Stimulated activated naive CD8-positive, alpha-beta T cell treated with anti-CD3 and anti-CD28 coated beads, Interleukin-15, Interleukin-2, amounts not matched to agents 100 ng/mL and 50 ng/mL, for 24 hours (primary cell): Measurements from ENCODE around the gene DNASE1L2.

Source experiments
- H3K27ac Mint-ChIP-seq: one replicate; pipeline ENCODE4 v1.8.0; 2021; ENCODE audit warnings: mild to moderate bottlenecking, mixed read lengths
- H3K27me3 Mint-ChIP-seq: one replicate; pipeline ENCODE4 v1.8.0; 2021; ENCODE audit warnings: mixed read lengths
- H3K36me3 Mint-ChIP-seq: one replicate; pipeline ENCODE4 v1.8.0; 2021; ENCODE audit warnings: low read depth, mixed read lengths
- H3K4me1 Mint-ChIP-seq: one replicate; pipeline ENCODE4 v1.8.0; 2021; ENCODE audit warnings: low read depth, mixed read lengths
- H3K4me3 Mint-ChIP-seq: one replicate; pipeline ENCODE4 v1.8.0; 2021; ENCODE audit warnings: mild to moderate bottlenecking, mixed read lengths
- H3K9me3 Mint-ChIP-seq: one replicate; pipeline ENCODE4 v1.8.0; 2021; ENCODE audit warnings: mixed read lengths

The DNASE1L2 gene, protein sequence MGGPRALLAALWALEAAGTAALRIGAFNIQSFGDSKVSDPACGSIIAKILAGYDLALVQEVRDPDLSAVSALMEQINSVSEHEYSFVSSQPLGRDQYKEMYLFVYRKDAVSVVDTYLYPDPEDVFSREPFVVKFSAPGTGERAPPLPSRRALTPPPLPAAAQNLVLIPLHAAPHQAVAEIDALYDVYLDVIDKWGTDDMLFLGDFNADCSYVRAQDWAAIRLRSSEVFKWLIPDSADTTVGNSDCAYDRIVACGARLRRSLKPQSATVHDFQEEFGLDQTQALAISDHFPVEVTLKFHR

DNA sequence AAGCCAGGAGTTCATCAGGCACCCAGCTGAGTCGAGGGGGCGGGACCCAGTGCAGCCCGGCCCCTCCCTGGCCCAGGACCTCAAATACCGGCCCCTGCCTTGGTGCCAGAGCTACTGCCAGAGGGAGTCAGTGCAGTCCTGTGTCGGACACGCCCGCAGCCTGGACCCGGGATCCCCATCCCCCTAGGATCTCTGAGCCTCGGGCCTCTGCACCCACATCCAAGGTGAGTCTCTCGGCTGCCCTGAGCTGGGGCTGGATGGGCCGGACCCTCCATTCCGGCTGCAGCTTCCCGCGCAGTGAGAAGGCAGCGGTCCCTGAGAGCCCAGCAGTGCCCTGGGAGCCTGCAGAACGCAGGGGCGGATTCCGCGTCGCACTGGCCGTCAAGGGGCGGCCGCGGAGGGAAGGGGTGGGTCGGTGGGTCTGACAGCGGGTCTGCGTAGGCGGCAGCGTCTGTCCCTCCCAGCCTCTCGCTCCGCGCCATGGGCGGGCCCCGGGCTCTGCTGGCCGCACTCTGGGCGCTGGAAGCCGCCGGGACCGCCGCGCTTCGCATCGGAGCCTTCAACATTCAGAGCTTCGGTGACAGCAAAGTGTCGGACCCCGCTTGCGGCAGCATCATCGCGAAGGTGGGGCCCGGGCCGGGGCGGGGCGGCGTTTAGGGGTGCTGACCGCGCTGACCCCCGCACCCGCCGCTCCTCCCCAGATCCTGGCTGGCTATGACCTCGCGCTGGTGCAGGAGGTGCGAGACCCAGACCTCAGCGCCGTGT, at the start of gene DNASE1L2:
Gene DNASE1L2, plus strand, starts transcription at position 108 of the 765 bp plus-strand sequence. Its CDS starts 373 bp downstream, at position 481.
- Mint-ChIP-seq H3K27ac (no peak within 1 kb of the TSS), H3K4me3 (no peak within 1 kb of the TSS), H3K27me3 (peaks cover 2% of the 10 kb centered on the region), H3K4me1 (no peaks in the 10 kb centered on the region), H3K36me3 (peaks cover 4% of the 10 kb centered on the region), H3K9me3 (no peaks in the 10 kb centered on the region)

DNA sequence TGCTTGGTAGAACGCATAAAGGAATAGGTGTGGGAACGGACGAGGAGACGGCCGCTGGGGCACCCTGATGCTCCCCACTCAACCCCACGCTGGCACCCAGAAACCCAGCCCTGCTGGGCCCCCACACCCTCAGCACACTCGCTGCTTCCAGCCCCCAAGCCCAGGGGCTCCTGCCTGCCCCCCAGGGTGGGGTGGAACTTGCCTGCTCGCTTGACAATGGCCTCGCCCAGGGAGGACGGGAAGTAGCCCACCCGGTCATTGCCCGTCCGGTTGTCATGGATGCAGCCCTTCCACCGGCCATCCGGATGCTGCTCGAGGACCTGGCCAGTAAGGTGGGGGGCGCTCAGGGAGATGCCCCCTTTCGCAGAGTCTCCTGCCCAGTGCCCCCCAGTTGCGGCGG, 49.7 kb upstream of the DNASE1L2 start:
- Mint-ChIP-seq H3K4me3 (no peak overlapping the region), H3K36me3 (no peaks in the 10 kb centered on the region), H3K4me1 (no peaks in the 10 kb centered on the region), H3K9me3 (no peaks in the 10 kb centered on the region), H3K27me3 (no peaks in the 10 kb centered on the region), H3K27ac (no peak overlapping the region)

DNA sequence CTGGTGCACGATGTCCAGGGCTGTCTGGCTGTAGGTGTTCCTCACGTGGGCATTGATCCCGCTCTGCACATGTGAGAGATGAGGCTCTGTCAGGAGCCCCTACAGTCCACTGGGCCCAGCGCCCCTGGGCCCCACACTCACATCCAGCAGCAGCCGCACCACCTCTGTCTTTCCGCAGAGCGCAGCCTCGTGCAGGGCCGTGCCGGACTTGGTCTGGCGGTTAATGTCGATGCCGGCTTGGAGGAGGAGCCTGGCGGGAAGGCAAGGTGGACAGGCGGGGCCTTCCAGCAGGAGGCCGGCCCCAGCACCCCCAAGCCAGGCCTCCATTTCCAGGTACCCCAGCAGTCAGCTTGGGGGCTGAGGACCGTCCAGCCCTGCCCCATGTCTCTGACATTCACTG, 49.0 kb upstream of the DNASE1L2 start:
- Mint-ChIP-seq H3K9me3 (no peaks in the 10 kb centered on the region), H3K27me3 (no peaks in the 10 kb centered on the region), H3K4me3 (no peak overlapping the region), H3K27ac (no peak overlapping the region), H3K4me1 (no peaks in the 10 kb centered on the region), H3K36me3 (no peaks in the 10 kb centered on the region)

DNA sequence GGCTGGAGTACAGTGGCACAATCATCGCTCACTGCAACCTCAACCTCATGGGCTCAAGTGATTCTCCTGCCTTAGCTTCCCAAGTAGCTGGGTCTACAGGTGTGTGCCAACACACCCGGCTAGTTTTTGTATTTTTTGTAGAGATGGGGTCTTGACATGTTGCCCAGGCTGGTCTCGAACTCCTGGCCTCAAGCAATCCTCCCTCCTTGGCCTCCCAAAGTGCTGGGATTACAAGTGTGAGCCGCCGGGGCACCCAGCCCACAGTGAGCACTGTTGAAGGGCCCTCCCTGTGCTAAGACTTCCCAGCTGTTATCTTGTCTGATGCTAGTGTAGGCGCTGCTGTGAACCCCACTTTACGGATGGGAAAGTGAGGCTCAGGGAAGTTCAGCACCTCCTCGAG, 47.8 kb upstream of the DNASE1L2 start:
- no peak overlapping the region for H3K4me3 Mint-ChIP-seq
- no peak overlapping the region for H3K27ac Mint-ChIP-seq
- no peaks in the 10 kb centered on the region for H3K36me3 Mint-ChIP-seq
- H3K9me3 Mint-ChIP-seq: no peaks in the 10 kb centered on the region
- no peaks in the 10 kb centered on the region for H3K27me3 Mint-ChIP-seq
- no peaks in the 10 kb centered on the region for H3K4me1 Mint-ChIP-seq

DNA sequence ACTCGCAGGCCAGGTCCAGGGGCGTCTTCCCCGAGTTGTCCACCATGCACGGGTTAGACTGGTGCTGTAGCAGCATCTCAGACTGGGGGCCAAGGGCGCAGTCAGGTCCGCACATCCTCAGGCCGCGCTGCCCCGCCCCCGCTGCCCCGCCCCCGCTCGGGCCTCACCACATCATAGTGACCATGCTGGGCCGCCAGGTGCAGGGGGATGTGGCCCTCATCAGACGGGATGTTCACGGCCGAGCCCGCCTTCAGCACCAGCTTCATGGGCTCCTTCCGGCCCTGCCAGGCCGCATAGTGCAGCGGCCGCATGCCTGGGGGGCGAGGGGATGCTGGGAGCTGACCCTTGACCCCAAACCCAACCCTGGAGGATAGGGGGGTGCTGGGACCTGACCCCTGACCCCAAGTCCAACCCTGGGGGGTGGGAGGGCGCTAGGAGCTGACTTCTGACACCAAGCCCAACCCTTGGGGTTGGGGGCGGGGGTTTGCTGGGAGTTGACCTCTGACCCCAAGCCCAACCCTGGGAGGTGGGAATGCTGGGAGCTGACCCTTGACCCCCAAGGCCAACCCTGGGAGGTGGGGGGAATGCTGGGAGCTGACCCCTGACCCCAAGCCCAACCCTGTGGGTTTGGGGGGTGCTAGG, 46.9 kb upstream of the DNASE1L2 start:
- H3K9me3 Mint-ChIP-seq: no peaks in the 10 kb centered on the region
- no peak overlapping the region for H3K4me3 Mint-ChIP-seq
- no peak overlapping the region for H3K27ac Mint-ChIP-seq
- H3K36me3 Mint-ChIP-seq: no peaks in the 10 kb centered on the region
- no peaks in the 10 kb centered on the region for H3K27me3 Mint-ChIP-seq
- no peaks in the 10 kb centered on the region for H3K4me1 Mint-ChIP-seq

DNA sequence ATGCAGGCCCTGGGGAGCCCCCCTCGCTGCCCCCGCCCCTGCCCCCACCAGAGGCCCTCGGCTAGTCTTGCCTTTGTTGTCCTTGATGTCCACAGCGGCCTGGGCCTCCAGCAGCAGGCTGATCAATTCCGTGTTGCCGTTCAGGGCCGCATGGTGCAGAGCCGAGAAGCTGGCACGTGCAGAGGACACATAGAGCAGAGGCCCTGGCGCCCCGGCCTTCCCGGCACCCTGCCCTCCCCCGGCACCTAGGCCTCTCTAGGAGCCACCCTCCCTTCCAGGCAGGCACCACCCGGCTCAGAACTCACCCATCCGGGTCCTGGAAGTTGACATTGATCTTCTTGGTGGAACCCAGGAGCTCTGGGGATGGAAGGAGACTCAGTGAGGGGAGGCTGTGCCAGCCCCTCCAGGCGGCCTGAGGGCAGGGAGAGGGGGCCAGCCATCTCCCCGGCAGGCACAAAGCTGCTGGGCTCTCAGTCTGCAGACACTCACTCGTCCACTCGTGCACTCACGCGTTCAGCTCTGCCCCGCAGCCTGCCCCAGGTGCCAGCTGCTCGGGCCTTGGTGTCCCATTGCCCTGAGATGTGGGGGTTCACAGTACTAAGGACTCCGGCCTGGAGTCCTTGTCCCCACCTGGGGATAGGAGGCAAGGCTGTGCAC, 46.1 kb upstream of the DNASE1L2 start:
- Mint-ChIP-seq H3K36me3 (no peaks in the 10 kb centered on the region), H3K9me3 (no peaks in the 10 kb centered on the region), H3K27ac (no peak overlapping the region), H3K4me3 (no peak overlapping the region), H3K4me1 (peaks cover 3% of the 10 kb centered on the region), H3K27me3 (peaks cover 5% of the 10 kb centered on the region)

DNA sequence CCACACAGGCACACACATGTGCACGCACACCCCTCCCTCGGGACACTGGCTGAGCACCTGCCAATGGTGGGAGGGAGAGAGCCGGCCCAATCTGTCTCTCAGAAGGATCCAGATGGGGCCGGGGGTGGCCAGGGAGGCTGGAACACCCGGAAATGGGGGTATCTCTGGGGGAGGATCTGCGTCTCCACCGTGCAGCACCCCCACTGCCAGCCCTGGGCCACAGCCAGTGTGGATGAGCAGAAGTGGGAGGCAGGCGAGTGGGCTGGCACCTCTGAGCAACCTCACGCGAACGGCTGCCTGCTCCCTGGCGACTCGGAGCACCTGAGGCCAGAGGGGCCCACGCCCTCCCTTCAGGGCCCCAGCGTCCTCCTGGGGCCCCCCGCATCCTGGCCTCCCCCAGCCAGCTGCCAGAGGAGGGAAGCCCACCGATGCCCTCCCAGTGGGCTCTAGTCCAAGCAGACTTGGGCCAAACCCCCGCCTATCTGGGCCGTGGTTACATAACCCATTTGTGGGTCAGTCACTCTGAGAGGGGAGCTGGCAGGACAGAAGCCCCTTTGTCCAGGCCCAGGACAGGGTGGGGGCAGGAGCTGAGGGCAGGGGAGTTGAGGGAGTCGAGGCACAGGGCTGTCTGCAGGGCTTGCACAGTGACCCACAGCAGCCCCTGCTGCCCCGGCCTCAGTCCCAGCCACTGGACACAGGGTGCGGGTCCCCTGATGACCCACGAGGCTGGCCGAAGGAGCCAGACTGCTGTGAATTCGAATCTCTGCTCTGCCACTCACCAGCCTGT, 45.4 kb upstream of the DNASE1L2 start:
- Mint-ChIP-seq H3K36me3 (no peaks in the 10 kb centered on the region), H3K27ac (no peak overlapping the region), H3K27me3 (peaks cover 5% of the 10 kb centered on the region), H3K4me3 (no peak overlapping the region), H3K4me1 (peaks cover 3% of the 10 kb centered on the region), H3K9me3 (no peaks in the 10 kb centered on the region)

DNA sequence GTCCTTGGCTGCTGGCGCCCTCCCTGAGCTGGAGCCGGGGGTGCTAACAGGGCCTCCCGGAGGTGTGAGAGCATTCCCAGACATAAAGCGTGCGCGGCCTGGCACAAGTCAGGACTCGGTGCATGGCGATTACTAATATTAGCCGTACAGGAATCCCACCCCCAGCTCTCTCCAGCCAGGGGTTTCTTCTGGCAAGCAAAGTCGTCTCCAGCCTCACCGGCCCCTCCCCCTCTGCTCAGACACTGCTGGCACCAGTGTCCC, 44.9 kb upstream of the DNASE1L2 start:
- no peak overlapping the region for H3K27ac Mint-ChIP-seq
- H3K4me1 Mint-ChIP-seq: peaks cover 3% of the 10 kb centered on the region

DNA sequence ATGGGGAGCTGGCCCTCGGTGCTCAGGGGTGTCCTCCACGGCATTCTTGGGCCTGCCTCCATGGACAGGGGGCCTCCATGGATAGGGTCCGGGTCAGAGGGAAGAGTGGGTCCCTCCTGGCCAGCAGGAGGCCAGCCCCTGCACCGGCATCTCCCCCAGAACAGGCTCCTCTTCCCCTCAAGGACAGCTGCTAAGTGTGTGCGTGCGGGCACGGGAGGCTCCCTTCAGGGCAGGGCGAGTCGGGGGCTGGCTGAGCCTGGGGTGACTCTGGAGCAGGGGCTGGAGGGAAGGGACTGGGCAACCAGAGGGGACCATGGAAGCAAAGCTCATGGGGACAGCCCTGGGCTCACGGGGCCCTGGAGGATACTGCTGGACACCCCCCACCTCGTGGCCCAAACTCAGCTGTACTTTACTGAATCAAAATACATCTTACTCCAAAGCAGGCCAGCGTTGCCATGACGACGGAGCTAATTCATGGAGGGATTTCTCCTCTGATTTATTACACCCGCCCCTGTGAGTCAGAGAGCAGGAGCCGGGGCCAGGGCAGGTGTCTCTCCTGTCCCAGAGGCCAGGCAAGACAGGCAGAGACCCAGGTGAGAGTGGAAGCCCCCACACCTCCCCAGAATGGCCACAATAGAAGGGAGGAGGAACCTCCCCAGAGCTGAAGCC, 41.9 kb upstream of the DNASE1L2 start:
- Mint-ChIP-seq H3K27ac (no peak overlapping the region), H3K27me3 (peaks cover 26% of the 10 kb centered on the region), H3K9me3 (no peaks in the 10 kb centered on the region), H3K4me3 (no peak overlapping the region), H3K36me3 (no peaks in the 10 kb centered on the region), H3K4me1 (peaks cover 3% of the 10 kb centered on the region)

More for the DNA sequence above, 44.9 kb upstream of the DNASE1L2 start:
- no peaks in the 10 kb centered on the region for H3K9me3 Mint-ChIP-seq
- H3K27me3 Mint-ChIP-seq: peaks cover 5% of the 10 kb centered on the region
- no peaks in the 10 kb centered on the region for H3K36me3 Mint-ChIP-seq
- H3K4me3 Mint-ChIP-seq: no peak overlapping the region

DNA sequence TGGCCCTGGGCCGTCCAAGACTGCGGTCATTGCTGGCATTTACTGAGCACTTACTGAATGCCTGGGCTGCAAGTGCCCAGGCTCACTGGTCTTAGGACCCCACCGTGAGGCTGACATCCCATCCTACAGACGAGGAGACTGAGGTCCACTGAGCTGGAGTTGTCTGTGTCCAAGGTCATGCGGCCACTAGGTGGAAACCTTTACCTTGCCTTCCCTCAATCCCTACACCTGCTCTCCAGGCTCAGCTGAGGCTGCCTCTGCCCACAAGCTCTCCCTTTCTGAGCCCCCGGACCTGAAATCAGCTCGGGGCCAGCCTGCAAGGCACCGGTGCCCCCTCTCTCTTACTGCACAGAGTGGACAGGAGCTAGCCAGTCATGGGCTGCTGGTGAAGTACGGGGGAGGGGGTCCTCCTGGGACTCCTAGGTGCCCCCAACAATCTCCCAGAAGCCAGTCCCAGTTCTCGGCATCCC, 41.4 kb upstream of the DNASE1L2 start:
- Mint-ChIP-seq H3K4me3 (no peak overlapping the region), H3K27ac (no peak overlapping the region), H3K36me3 (no peaks in the 10 kb centered on the region), H3K9me3 (no peaks in the 10 kb centered on the region), H3K4me1 (peaks cover 3% of the 10 kb centered on the region), H3K27me3 (peaks cover 26% of the 10 kb centered on the region)

DNA sequence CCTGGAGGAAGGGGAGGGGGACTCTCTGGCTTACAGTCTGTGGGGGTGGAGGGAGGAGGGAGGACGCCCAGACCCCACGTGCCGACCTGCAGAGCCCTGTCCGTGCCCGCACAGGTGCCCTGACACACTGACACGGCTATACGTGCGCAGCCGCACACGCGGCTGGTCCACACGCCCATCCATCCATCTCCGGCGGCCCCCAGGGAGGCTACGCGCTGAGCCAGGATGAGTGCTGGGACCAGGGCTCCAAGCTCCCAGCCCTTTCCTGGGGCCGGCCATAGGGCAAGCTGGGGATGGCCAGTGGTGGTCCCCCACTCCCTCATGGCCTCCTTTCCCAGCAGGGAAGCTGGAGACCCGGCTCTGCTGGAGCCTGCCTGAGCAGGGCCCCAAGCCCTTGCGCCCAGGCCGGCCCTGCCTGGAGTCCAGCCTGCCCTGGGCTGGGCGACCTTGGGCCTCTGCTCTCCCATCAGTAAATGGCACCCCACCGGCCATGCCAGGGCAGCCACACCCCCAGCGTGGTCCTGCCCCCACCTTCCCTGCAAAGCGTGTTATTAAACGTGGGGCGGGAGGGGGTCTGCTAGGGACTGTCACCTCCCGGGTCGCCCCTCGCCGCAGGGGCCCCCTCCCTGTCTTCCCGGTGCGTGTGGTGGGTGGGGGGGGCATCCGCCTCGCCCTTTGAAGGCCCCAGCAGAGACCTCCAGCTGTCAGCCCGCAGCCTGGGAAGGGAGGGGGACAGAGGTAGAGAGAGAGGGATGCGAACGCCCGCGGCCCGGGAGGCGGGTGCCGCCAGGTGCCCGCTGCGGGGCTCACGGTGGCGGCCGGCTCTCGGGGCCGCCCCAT, 40.7 kb upstream of the DNASE1L2 start:
- Mint-ChIP-seq H3K4me3 (no peak overlapping the region), H3K27ac (no peak overlapping the region), H3K27me3 (peaks cover 26% of the 10 kb centered on the region), H3K9me3 (no peaks in the 10 kb centered on the region), H3K4me1 (peaks cover 3% of the 10 kb centered on the region), H3K36me3 (no peaks in the 10 kb centered on the region)

DNA sequence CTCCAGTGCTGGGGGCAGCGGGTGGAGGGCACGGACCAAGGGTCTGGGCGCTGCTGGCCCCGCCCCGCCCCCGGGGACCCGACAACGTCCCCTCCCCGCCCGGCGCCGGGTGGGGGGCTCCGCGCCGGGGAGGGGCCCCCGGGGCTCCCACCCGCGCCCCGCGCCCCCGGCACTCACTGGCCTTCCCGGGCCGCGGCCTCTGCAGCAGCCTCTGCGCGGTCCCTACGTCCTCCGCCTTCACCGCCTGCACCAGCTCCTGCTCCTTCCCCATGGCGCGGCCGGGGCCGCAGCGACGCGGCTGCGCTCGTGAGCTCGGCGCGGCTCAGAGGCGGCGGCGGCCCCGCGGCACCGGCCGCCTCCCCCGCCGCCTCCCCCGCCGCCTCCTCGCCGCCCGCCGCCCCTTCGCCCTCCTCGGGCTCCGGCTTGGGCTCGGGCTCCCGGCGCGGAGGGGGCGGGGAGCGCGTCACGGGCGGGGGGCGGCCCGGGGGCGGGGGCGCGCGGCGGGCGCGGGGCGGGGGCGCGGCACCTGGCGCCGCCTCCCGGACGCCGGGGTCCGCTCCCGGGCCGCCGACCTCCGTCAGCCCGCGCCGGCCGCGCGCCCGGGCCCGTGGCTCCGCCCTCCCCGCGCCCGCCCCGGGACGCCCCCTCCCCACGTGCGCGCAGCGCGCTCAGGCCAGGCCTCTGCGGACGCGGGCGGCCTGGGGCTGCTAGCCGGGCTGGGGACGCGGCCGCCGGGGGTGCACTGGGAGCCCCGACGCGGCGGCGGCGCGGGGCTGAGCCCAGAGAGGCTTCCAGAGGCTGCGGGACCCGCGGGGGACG, 39.9 kb upstream of the DNASE1L2 start, which contains the start of gene CASKIN1:
Gene CASKIN1, minus strand, starts transcription at position 444 of the 819 bp plus-strand sequence. Its CDS starts 173 bp downstream, at position 271.
- Mint-ChIP-seq H3K4me1 (peaks cover 3% of the 10 kb centered on the region), H3K36me3 (no peaks in the 10 kb centered on the region), H3K27ac (no peak within 1 kb of the TSS), H3K4me3 (peak within 1 kb of the TSS; percentile 30), H3K27me3 (peaks cover 26% of the 10 kb centered on the region), H3K9me3 (no peaks in the 10 kb centered on the region)
